ENCODE results near the gene GPS2. TPM values are rescaled to one million over a fixed set of nuclear protein-coding genes. Genes with fewer than 3 reads are reported as not detected.

Gene GPS2
- total RNA-seq, 1 experiment from 2014 or later = 62.6 TPM

- no peak for DNase-seq
- TF ChIP-seq, protein P1, sequence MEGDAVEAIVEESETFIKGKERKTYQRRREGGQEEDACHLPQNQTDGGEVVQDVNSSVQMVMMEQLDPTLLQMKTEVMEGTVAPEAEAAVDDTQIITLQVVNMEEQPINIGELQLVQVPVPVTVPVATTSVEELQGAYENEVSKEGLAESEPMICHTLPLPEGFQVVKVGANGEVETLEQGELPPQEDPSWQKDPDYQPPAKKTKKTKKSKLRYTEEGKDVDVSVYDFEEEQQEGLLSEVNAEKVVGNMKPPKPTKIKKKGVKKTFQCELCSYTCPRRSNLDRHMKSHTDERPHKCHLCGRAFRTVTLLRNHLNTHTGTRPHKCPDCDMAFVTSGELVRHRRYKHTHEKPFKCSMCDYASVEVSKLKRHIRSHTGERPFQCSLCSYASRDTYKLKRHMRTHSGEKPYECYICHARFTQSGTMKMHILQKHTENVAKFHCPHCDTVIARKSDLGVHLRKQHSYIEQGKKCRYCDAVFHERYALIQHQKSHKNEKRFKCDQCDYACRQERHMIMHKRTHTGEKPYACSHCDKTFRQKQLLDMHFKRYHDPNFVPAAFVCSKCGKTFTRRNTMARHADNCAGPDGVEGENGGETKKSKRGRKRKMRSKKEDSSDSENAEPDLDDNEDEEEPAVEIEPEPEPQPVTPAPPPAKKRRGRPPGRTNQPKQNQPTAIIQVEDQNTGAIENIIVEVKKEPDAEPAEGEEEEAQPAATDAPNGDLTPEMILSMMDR (conservative IDR thresholded peaks at IDR 0.05) = no peak
- no peak overlapping the region for H2BK15ac ChIP-seq (ENCODE audit: low read depth, low read length)
- peaks cover 4% of the 10 kb centered on the region; the same call in 1 of the 2 replicates for H3K4me1 ChIP-seq (ENCODE audit: insufficient read depth, low read length)
- no peak overlapping the region for H2BK20ac ChIP-seq (ENCODE audit: low read depth, low read length, poor library complexity, severe bottlenecking)
- H2BK120ac ChIP-seq (ENCODE audit: low read depth, low read length, poor library complexity, severe bottlenecking) = no peak overlapping the region
- no peak overlapping the region for H4K5ac ChIP-seq (ENCODE audit: insufficient read length, low read depth, low read length)
- no peak overlapping the region for H3K4ac ChIP-seq (ENCODE audit: low read depth, low read length)
- no peak overlapping the region for H3K27ac ChIP-seq (ENCODE audit: insufficient read length, low read depth, low read length)
- WGBS (ENCODE audit: extremely low coverage, insufficient read length, low lambda C conversion rate) = no CpG with 5 or more reads among the region's 6 CpGs
- no peak overlapping the region for H2BK12ac ChIP-seq (ENCODE audit: insufficient read length, low read depth, low read length)
- Mint-ChIP-seq H3K4me3 (peak overlapping the region; percentile 76 to 92), H3K27ac (no peak overlapping the region), H3K36me3 (ENCODE audit: insufficient read depth in 1 of 3, low read depth in 3 of 3) (peaks cover 2 to 22% (median 11%) of the 10 kb centered on the region in 3 experiments; a peak in 5 of 7 replicates), H3K27me3 (ENCODE audit: low read depth) (peaks cover 13% of the 10 kb centered on the region), H3K4me1 (peaks cover 16 to 23% of the 10 kb centered on the region in 2 experiments), H3K9me3 (no peaks in the 10 kb centered on the region)
- no peak overlapping the region for H2BK5ac ChIP-seq (ENCODE audit: insufficient read length, low read length)
- H3K4me2 ChIP-seq (ENCODE audit: insufficient read depth, insufficient read length, low read length) = peak overlapping the region; percentile 75
- no peaks in the 10 kb centered on the region for H4K20me1 ChIP-seq (ENCODE audit: control insufficient read depth, insufficient read depth, insufficient read length)
- no peak overlapping the region for H2AFZ ChIP-seq (ENCODE audit: low read length)
- no peak overlapping the region for H2AK5ac ChIP-seq (ENCODE audit: insufficient read length, low read length)
- no peak overlapping the region for H4K8ac ChIP-seq (replicated peaks; ENCODE audit: insufficient read length, low read depth, low read length)
- peak overlapping the region; percentile 6 for H3K9ac ChIP-seq (ENCODE audit: extremely low read depth, insufficient read length, low read length)
- H3K23ac ChIP-seq (ENCODE audit: insufficient read length, low read depth, low read length) = no peak overlapping the region
- no peak overlapping the region for H3K56ac ChIP-seq (ENCODE audit: insufficient read length, low read depth, low read length)
- H3K23me2 ChIP-seq (ENCODE audit: insufficient read length, low read depth, low read length, poor library complexity, severe bottlenecking) = peaks cover 12% of the 10 kb centered on the region
- no peak overlapping the region for H3K18ac ChIP-seq (ENCODE audit: insufficient read length, low read depth, low read length)
- no peaks in the 10 kb centered on the region for H3K79me1 ChIP-seq (ENCODE audit: insufficient read depth, low read depth, low read length, poor library complexity, severe bottlenecking)
- H3T11ph ChIP-seq (ENCODE audit: low read length) = no peak overlapping the region
- no peaks in the 10 kb centered on the region for H3K27me3 ChIP-seq (ENCODE audit: insufficient read depth, low read length)
- H3K14ac ChIP-seq (ENCODE audit: insufficient read depth, low read length) = no peak overlapping the region
- no peak overlapping the region for H4K91ac ChIP-seq (ENCODE audit: insufficient read length, low read depth, low read length)
- no peaks in the 10 kb centered on the region for H3K79me2 ChIP-seq (ENCODE audit: insufficient read depth, low read length)
- H3K9me3 ChIP-seq (ENCODE audit: control insufficient read depth, low read depth, low read length) = no peaks in the 10 kb centered on the region
Measured at GRCh38 chr17:7282752-7283321, 32.3 kb downstream of the GPS2 start.

Measured in H9 (cell line).